Measurements from ENCODE around the gene GANAB. TPM values are rescaled to one million over a fixed set of nuclear protein-coding genes. Genes with fewer than 3 reads are reported as not detected.
"Not testable (repeated sequence)": the region's sequence is repeated elsewhere in the genome, so short reads cannot be mapped to it uniquely, and the experiment has no call there.

GANAB gene
- total RNA-seq, 4 donors from 2014 or later: 60.2 to 129 (median 120) TPM

DNA sequence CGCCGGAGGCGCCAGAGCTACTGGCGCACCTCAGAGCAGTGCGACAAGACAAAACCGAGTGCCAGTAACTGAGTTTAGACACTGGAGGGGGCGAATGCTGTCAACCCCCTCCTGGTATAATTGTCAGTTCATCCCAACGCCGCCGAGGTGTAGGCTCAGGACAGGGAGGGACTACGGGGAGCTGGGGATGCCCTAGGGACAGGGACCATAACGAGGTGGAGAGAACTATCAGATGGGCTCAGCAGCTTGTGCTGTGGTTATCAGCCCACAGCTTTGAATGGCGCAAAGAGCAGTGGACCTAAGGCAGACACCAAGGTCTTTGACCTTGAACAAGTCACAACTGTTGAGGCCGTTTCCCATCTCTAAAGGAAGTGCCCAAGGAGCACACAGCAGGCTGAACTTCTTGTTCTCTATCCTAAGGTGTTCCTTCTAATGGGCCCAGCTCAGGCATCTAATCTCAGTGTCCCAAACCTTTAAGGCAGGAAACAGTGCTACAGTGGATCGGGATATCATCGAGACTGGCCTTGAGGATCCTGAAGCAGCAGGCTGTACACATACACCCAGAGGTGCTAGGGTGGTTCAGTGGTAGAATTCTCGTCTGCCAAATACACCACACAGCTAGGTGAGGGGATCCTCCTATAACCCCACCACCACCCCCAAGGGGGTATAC lies 54.1 kb downstream of the GANAB start:
- Histone ChIP-seq H3K4me3 (peak overlapping the region; percentile 44 to 76 (median 66)), H3K27me3 (no peaks in the 10 kb centered on the region), H3K4me1 (peaks cover 16 to 37% (median 25%) of the 10 kb centered on the region in 4 donors), H3K27ac (peak overlapping the region; percentile 93 to 98 (median 96)), H3K36me3 (peaks cover 0 to 49% (median 22%) of the 10 kb centered on the region in 4 donors), H3K9me3 (no peaks in the 10 kb centered on the region)
- intact Hi-C loops (cut with DNase I; ENCODE audit: low total_unique reads): no loop called here
- TF ChIP-seq POLR2AphosphoS5 (IDR thresholded peaks at IDR 0.05): no peak
- TF ChIP-seq, protein P1, sequence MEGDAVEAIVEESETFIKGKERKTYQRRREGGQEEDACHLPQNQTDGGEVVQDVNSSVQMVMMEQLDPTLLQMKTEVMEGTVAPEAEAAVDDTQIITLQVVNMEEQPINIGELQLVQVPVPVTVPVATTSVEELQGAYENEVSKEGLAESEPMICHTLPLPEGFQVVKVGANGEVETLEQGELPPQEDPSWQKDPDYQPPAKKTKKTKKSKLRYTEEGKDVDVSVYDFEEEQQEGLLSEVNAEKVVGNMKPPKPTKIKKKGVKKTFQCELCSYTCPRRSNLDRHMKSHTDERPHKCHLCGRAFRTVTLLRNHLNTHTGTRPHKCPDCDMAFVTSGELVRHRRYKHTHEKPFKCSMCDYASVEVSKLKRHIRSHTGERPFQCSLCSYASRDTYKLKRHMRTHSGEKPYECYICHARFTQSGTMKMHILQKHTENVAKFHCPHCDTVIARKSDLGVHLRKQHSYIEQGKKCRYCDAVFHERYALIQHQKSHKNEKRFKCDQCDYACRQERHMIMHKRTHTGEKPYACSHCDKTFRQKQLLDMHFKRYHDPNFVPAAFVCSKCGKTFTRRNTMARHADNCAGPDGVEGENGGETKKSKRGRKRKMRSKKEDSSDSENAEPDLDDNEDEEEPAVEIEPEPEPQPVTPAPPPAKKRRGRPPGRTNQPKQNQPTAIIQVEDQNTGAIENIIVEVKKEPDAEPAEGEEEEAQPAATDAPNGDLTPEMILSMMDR (IDR thresholded peaks at IDR 0.05): peak in 1 of 5 experiments; percentile 19
- TF ChIP-seq POLR2A (IDR thresholded peaks at IDR 0.05): no peak
- TF ChIP-seq EP300 (IDR thresholded peaks at IDR 0.05; ENCODE audit: low read depth): no peak
- in situ Hi-C loops (cut with MboI; ENCODE audit: low pct_ligation_motif_present in 1 of 4, low pct_unique_long_range_greater_than_20kb in 1 of 4, low sequenced_read_pairs in 3 of 4): loop anchor here in 1 of 4 donors (10.0 to 25.0 kb wide), 2 partner anchors 103 to 270 kb away; no protein-coding TSS in a partner anchor
- WGBS, 2 donors (ENCODE audit: low coverage in 1 of 2): 0 to 13% methylated on average over 1 to 15 of the region's 17 CpGs
- DNase-seq: no peak

DNA sequence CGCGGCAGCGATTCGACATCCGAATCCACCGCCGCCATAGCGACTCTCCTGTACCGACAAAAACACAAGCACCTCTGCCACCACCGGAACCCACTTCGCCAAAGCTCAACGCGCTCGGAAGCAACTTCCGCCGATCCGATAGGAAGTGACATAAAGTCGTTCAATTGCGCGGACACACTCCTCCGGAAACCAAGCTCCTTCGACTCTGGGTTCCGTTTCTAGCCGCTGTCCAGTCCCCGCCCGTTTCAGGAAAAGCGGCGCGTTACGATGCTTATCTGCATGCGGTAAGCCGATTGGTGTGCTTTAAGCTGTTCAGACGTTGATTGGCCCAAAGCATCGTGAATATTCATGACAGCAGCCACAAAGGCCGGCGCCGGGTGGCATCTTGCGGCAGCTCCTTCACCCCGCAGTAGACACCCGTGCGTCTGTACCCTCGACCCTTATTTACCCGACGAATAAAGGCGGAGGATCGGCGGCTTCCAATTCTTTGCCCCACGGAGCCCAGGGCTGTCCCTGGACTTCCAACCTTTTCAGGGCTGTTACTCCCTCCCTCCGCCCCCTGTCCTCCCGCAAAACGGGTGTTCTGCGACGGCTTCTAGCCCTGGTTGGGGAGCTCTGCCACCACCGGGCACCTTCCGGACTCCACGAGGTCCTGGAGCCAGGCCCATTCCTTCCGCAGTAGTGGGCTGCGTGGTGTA lies 54.8 kb downstream of the GANAB start, which contains the start of gene TUT1:
Gene TUT1 (minus strand): TSS at position 76 of the 698 bp plus-strand sequence. CDS start 38 bp downstream, at position 38.
- Histone ChIP-seq H3K4me1 (peaks cover 16 to 37% (median 25%) of the 10 kb centered on the region in 4 donors), H3K27me3 (no peaks in the 10 kb centered on the region), H3K9me3 (no peaks in the 10 kb centered on the region), H3K36me3 (peaks cover 0 to 45% (median 20%) of the 10 kb centered on the region in 4 donors), H3K27ac (peak within 1 kb of the TSS; percentile 93 to 98 (median 96)), H3K4me3 (peak within 1 kb of the TSS; percentile 44 to 76 (median 66))
- TF ChIP-seq, protein P1 (IDR thresholded peaks at IDR 0.05): no peak
- no peak for TF ChIP-seq EP300 (IDR thresholded peaks at IDR 0.05; ENCODE audit: low read depth)
- peak; percentile 92 for TF ChIP-seq POLR2A (IDR thresholded peaks at IDR 0.05)
- peak; percentile 89 to 98 (median 98) for TF ChIP-seq POLR2AphosphoS5 (IDR thresholded peaks at IDR 0.05)
- in situ Hi-C loops (cut with MboI; ENCODE audit: low pct_ligation_motif_present in 1 of 4, low pct_unique_long_range_greater_than_20kb in 1 of 4, low sequenced_read_pairs in 3 of 4) (loop anchor here in 1 of 4 donors (10.0 to 25.0 kb wide), 2 partner anchors 103 to 271 kb away; no protein-coding TSS in a partner anchor), intact Hi-C loops (cut with DNase I; ENCODE audit: low total_unique reads) (no loop called here)
- peak; percentile 97 for DNase-seq
- 0% methylated on average over 54 of the region's 58 CpGs; no CpG with 5 or more reads in 1 of the 2 donors for WGBS, 2 donors (ENCODE audit: low coverage in 1 of 2)

DNA sequence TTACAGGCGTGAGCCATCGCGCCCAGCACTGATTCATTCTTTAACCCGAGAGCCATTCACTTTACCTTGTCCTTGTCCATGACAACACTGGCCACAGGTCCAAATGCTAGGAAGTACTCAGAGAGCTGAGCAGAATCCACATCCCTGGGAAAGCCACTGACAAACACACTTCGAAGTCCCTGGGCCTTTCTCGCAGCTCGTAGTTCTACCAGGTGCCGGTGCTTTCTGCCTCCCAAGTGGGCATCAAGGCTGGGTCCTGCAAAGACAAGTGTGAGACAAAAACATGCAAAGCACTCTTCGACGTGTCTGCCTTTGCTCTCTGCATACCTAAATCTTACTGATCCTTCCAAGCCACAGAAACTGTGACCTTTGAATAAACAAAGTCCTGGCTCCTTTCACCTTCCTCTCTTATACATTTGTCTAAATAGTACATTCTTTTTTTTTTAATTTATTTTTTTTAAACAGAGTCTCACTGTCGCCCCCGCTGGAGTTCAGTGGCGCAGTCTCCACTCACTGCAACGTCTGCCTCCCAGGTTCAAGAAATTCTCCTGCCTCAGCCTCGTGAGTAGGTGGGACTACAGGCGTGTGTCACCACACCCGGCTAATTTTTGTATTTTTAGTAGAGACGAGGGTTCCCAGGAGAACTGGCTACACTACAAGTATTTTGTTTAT lies 57.3 kb downstream of the GANAB start:
- no peaks in the 10 kb centered on the region for H3K27me3 ChIP-seq
- H3K36me3 ChIP-seq: peaks cover 0 to 25% (median 12%) of the 10 kb centered on the region in 4 donors

DNA sequence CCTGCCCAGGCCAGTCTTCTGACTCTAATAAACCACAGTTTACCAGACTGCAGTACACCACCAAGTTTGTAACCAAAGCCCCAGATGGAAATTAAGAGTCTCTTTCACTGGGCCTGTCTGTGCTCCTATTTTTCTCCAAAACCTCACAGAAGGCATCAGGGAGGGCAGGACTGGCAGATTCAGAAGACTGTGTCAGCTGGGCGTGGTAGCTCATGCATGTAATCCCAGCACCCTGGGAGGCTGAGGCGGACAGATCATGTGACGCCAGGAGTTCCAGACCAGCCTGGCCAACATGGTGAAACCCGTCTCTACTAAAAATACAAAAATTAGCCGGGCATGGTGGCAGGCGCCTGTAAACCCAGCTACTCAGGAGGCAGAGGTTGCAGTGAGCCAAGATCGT lies 61.1 kb downstream of the GANAB start:
- H3K27me3 ChIP-seq; H3K9me3 ChIP-seq; H3K4me3 ChIP-seq; DNase-seq; intact Hi-C loops (cut with DNase I; ENCODE audit: low total_unique reads); H3K27ac ChIP-seq: not testable (repeated sequence)
- H3K36me3 ChIP-seq: peaks cover 0 to 31% (median 10%) of the 10 kb centered on the region in 4 donors
- H3K4me1 ChIP-seq: peaks cover 3 to 12% (median 6%) of the 10 kb centered on the region in 4 donors
- in situ Hi-C loops (cut with MboI; ENCODE audit: low pct_ligation_motif_present in 1 of 4, low pct_unique_long_range_greater_than_20kb in 1 of 4, low sequenced_read_pairs in 3 of 4): loop anchor here in 1 of 4 donors (25.0 kb wide), 1 partner anchor 277 kb away; no protein-coding TSS in a partner anchor
- WGBS, 2 donors (ENCODE audit: low coverage in 1 of 2): 86% methylated on average over 7 of the region's 7 CpGs; no CpG with 5 or more reads in 1 of the 2 donors

More for the DNA sequence above, 57.3 kb downstream of the GANAB start:
- DNase-seq: no peak
- no peak overlapping the region for H3K27ac ChIP-seq
- no peak for TF ChIP-seq POLR2AphosphoS5 (IDR thresholded peaks at IDR 0.05)
- no peak for TF ChIP-seq EP300 (IDR thresholded peaks at IDR 0.05; ENCODE audit: low read depth)
- TF ChIP-seq, protein P1 (IDR thresholded peaks at IDR 0.05): peak in 1 of 5 experiments; percentile 8
- no peak for TF ChIP-seq POLR2A (IDR thresholded peaks at IDR 0.05)
- intact Hi-C loops (cut with DNase I; ENCODE audit: low total_unique reads) (no loop called here), in situ Hi-C loops (cut with MboI; ENCODE audit: low pct_ligation_motif_present in 1 of 4, low pct_unique_long_range_greater_than_20kb in 1 of 4, low sequenced_read_pairs in 3 of 4) (loop anchor here in 1 of 4 donors (25.0 kb wide), 1 partner anchor 273 kb away; no protein-coding TSS in a partner anchor)
- WGBS, 2 donors (ENCODE audit: low coverage in 1 of 2): 44 to 69% methylated on average over 9 to 18 of the region's 18 CpGs
- peaks cover 16 to 37% (median 25%) of the 10 kb centered on the region in 4 donors for H3K4me1 ChIP-seq
- H3K9me3 ChIP-seq: no peaks in the 10 kb centered on the region
- no peak overlapping the region for H3K4me3 ChIP-seq

DNA sequence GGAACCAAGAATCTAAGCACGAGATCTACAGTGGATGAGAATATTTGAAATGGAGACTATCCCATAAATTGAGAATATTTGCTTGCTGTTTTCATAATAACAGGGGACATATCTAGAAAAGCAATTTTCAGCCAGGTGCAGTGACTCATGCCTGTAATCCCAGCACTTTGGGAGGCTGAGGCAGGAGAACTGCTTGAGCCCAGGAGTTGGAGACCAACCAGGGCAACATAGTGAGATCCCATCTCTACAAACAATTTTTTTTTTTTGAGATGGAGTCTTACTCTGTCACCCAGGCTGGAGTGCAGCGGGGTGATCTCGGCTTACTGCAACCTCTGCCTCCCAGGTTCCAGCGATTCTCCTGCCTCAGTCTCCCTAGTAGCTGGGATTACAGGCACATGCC lies 64.7 kb downstream of the GANAB start:
- H3K4me1 ChIP-seq; DNase-seq; H3K9me3 ChIP-seq; H3K4me3 ChIP-seq; H3K27ac ChIP-seq; H3K27me3 ChIP-seq; intact Hi-C loops (cut with DNase I; ENCODE audit: low total_unique reads): not testable (repeated sequence)
- 94 to 100% methylated on average over 3 to 4 of the region's 4 CpGs for WGBS, 2 donors (ENCODE audit: low coverage in 1 of 2)
- in situ Hi-C loops (cut with MboI; ENCODE audit: low pct_ligation_motif_present in 1 of 4, low pct_unique_long_range_greater_than_20kb in 1 of 4, low sequenced_read_pairs in 3 of 4): loop anchor here in 1 of 4 donors (25.0 kb wide), 1 partner anchor 281 kb away; no protein-coding TSS in a partner anchor
- peaks cover 0 to 28% (median 2%) of the 10 kb centered on the region in 4 donors for H3K36me3 ChIP-seq
